ENCODE data around the gene KRTAP6-1.

The KRTAP6-1 gene

DNA sequence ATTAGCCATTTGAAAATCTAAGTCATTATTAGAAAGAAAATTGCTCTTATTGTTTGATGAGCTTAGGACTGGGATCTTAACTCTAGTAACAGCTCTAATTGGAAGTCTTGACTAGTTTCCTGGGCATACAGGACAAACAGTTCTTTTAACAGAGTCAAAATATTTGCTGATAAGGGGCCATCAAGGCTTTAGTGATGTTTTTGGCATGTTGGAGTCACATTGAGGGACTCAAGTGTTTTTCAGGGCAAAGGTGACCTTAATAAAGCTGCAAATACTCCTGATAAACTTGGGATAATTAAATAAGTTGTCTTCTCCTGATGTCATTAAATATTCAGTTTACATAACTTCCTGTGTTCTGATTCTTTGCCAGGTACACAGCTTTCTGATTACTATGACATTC lies 46.1 kb downstream of the KRTAP6-1 start:
- DNase-seq = no peak

DNA sequence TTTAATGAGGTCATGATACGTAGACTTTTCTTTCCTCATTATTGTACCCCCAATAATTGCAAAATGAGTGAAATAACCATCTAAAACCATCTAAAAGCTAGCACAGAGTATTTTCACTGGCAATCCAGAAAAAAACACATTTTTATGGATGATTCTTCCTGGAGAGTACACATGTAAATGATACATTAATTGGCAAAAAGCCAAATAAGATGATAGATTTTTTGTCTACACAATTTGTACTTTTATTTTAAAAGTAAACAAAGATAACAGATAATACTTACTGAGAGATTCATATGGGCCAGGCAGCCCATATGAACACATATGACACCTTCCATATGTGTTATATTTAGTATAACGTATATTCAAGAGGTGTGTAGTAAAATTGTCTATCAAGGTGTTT lies 50.1 kb downstream of the KRTAP6-1 start:
- DNase-seq = no peak
